C4-2B (cell line): ENCODE data around the gene RYK.

Experiments
- CTCF ChIP-seq: fragments of 450-650 bp; conservative IDR thresholded peaks from 2 replicates; pipeline ENCODE4 v1.5.1; 2017; ENCODE audit warnings: mild to moderate bottlenecking
- ZFX ChIP-seq: fragments of 450-650 bp; IDR thresholded peaks from 2 replicates; pipeline ENCODE4 v1.6.1; 2017

GRCh38 chr3:134251731-134252391, 1.2 kb upstream of the RYK start:
- TF ChIP-seq CTCF (no peak), ZFX (no peak)
